ENCODE measurements around the gene DVL1.
A peak's percentile ranks its signal among the peaks of the same experiment; 100 is the strongest.

The DVL1 gene

GRCh38 chr1:1291023-1291528, 58.1 kb downstream of the DVL1 start:
- TF ChIP-seq SUZ12 (IDR thresholded peaks at IDR 0.05; ENCODE audit: extremely low read depth, insufficient read depth, insufficient read length) (no peak), ZNF274 (IDR thresholded peaks at IDR 0.05; ENCODE audit: low read depth, low read length) (no peak), YY1 (IDR thresholded peaks at IDR 0.05; ENCODE audit: insufficient read depth, insufficient read length) (no peak)
- Histone ChIP-seq H3K9me3 (ENCODE audit: insufficient read depth, low read length) (no peaks in the 10 kb centered on the region), H3K9ac (ENCODE audit: insufficient read length, low read depth) (peak overlapping the region; percentile 42), H3K4me1 (ENCODE audit: insufficient read depth, insufficient read length) (peaks cover 8% of the 10 kb centered on the region), H3K36me3 (ENCODE audit: insufficient read depth, insufficient read length, low read length) (peaks cover 18% of the 10 kb centered on the region), H3K27me3 (ENCODE audit: insufficient read depth, insufficient read length) (no peaks in the 10 kb centered on the region), H3K4me3 (ENCODE audit: insufficient read length, low read depth) (no peak overlapping the region)
- no peak for DNase-seq (ENCODE audit: low read depth, low spot score)

DNA sequence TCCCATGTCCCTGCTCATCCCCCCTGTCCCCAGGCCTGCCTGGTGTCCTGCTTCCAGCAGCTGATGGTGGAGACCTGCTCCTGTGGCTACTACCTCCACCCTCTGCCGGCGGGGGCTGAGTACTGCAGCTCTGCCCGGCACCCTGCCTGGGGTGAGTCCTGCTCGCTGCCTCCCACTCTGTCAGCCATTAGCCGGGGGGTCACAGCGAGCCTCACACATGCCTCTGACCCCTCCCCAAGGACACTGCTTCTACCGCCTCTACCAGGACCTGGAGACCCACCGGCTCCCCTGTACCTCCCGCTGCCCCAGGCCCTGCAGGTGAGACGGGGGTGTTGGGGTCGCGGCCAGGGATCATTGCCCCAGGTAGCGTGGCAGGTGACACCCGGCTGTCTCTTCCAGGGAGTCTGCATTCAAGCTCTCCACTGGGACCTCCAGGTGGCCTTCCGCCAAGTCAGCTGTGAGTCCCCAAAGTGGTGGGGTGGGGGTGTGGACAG, 58.9 kb downstream of the DVL1 start:
- no peak overlapping the region for H3K9ac ChIP-seq (ENCODE audit: insufficient read length, low read depth)
- DNase-seq (ENCODE audit: low read depth, low spot score): no peak
- H3K9me3 ChIP-seq (ENCODE audit: insufficient read depth, low read length): no peaks in the 10 kb centered on the region
- H3K36me3 ChIP-seq (ENCODE audit: insufficient read depth, insufficient read length, low read length): peaks cover 15% of the 10 kb centered on the region
- TF ChIP-seq SUZ12 (IDR thresholded peaks at IDR 0.05; ENCODE audit: extremely low read depth, insufficient read depth, insufficient read length) (no peak), YY1 (IDR thresholded peaks at IDR 0.05; ENCODE audit: insufficient read depth, insufficient read length) (no peak), ZNF274 (IDR thresholded peaks at IDR 0.05; ENCODE audit: low read depth, low read length) (no peak)
- no peaks in the 10 kb centered on the region for H3K27me3 ChIP-seq (ENCODE audit: insufficient read depth, insufficient read length)
- H3K4me3 ChIP-seq (ENCODE audit: insufficient read length, low read depth): no peak overlapping the region
- H3K4me1 ChIP-seq (ENCODE audit: insufficient read depth, insufficient read length): peaks cover 8% of the 10 kb centered on the region

DNA sequence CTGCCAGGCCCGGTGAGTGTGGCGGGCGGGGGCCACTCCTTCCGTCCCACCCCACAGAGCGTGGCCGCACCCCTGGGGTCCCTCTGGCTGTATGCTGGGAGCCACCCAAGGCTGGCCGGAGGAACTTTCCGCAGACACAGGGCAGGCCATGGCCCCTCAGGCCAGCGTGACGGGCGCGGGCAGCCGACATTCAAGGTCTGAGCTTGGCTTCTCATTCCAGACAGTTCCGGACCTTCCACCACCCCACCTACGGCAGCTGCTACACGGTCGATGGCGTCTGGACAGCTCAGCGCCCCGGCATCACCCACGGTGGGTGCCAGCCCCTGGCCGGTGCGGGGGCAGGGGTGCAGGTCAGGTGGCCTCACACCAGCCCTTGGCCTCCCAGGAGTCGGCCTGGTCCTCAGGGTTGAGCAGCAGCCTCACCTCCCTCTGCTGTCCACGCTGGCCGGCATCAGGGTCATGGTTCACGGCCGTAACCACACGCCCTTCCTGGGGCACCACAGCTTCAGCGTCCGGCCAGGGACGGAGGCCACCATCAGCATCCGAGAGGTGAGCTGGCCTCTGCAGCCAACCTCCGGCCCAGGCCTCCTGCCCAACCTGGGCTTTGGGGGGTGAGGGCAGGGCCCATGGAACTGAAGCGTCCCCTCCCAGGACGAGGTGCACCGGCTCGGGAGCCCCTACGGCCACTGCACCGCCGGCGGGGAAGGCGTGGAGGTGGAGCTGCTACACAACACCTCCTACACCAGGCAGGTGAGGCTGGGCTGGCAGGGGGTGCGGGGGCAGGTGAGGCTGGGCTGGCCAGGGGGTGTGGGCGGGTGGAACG, 61.7 kb downstream of the DVL1 start:
- no peaks in the 10 kb centered on the region for H3K9me3 ChIP-seq (ENCODE audit: insufficient read depth, low read length)
- no peaks in the 10 kb centered on the region for H3K36me3 ChIP-seq (ENCODE audit: insufficient read depth, insufficient read length, low read length)
- no peak for DNase-seq (ENCODE audit: low read depth, low spot score)
- H3K27me3 ChIP-seq (ENCODE audit: insufficient read depth, insufficient read length): no peaks in the 10 kb centered on the region
- H3K9ac ChIP-seq (ENCODE audit: insufficient read length, low read depth): no peak overlapping the region
- peaks cover 10% of the 10 kb centered on the region for H3K4me1 ChIP-seq (ENCODE audit: insufficient read depth, insufficient read length)
- no peak for TF ChIP-seq ZNF274 (IDR thresholded peaks at IDR 0.05; ENCODE audit: low read depth, low read length)
- TF ChIP-seq SUZ12 (IDR thresholded peaks at IDR 0.05; ENCODE audit: extremely low read depth, insufficient read depth, insufficient read length): no peak
- TF ChIP-seq YY1 (IDR thresholded peaks at IDR 0.05; ENCODE audit: insufficient read depth, insufficient read length): no peak
- no peak overlapping the region for H3K4me3 ChIP-seq (ENCODE audit: insufficient read length, low read depth)

DNA sequence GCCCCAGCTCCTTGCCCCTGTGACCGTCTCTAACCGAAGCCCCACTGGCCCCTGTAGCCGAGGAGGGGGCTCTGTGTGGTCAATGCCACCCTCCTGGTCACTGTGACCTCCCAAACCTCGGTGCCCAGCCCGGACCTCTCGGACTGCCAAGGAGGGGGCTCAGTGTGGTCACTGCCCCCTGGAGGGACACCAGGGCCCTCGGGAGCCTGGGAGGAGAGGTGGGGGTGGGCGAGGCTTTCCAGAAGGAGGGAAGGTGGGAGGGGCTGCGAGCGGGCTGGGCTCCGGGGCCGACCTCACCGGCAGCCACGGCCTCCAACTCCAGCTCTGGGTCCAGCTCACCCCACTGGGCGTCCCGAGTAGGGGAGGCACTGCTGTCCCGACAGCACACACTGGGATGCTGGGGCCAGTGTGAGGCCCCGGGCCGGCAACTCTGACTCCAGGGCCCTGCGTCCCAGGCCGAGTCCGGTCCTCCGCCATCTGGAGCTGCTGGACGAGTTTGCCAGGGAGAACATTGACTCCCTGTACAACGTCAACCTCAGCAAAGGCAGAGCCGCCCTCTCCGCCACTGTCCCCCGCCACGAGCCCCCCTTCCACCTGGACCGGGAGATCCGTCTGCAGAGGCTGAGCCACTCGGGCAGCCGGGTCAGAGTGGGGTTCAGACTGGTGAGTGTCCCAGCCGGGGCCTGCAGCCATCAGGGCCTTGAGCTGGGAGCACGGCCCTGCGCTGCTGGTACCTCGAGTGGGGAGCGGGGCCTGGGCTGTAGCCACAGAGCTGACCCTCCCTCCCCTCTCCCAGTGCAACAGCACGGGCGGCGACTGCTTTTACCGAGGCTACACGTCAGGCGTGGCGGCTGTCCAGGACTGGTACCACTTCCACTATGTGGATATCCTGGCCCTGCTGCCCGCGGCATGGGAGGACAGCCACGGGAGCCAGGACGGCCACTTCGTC, 62.6 kb downstream of the DVL1 start:
- Histone ChIP-seq H3K36me3 (ENCODE audit: insufficient read depth, insufficient read length, low read length) (no peaks in the 10 kb centered on the region), H3K4me1 (ENCODE audit: insufficient read depth, insufficient read length) (peaks cover 5% of the 10 kb centered on the region), H3K9ac (ENCODE audit: insufficient read length, low read depth) (no peak overlapping the region), H3K27me3 (ENCODE audit: insufficient read depth, insufficient read length) (no peaks in the 10 kb centered on the region), H3K9me3 (ENCODE audit: insufficient read depth, low read length) (no peaks in the 10 kb centered on the region), H3K4me3 (ENCODE audit: insufficient read length, low read depth) (no peak overlapping the region)
- no peak for DNase-seq (ENCODE audit: low read depth, low spot score)
- no peak for TF ChIP-seq YY1 (IDR thresholded peaks at IDR 0.05; ENCODE audit: insufficient read depth, insufficient read length)

- no peaks in the 10 kb centered on the region for H3K27me3 ChIP-seq (ENCODE audit: insufficient read depth, insufficient read length)
- H3K4me3 ChIP-seq (ENCODE audit: insufficient read length, low read depth): no peak overlapping the region
- no peak overlapping the region for H3K9ac ChIP-seq (ENCODE audit: insufficient read length, low read depth)
- no peaks in the 10 kb centered on the region for H3K36me3 ChIP-seq (ENCODE audit: insufficient read depth, insufficient read length, low read length)
- TF ChIP-seq ZNF274 (IDR thresholded peaks at IDR 0.05; ENCODE audit: low read depth, low read length): no peak
- no peak for TF ChIP-seq SUZ12 (IDR thresholded peaks at IDR 0.05; ENCODE audit: extremely low read depth, insufficient read depth, insufficient read length)
- TF ChIP-seq YY1 (IDR thresholded peaks at IDR 0.05; ENCODE audit: insufficient read depth, insufficient read length): no peak
- peaks cover 4% of the 10 kb centered on the region for H3K4me1 ChIP-seq (ENCODE audit: insufficient read depth, insufficient read length)
- DNase-seq (ENCODE audit: low read depth, low spot score): no peak
- H3K9me3 ChIP-seq (ENCODE audit: insufficient read depth, low read length): no peaks in the 10 kb centered on the region
Observed at GRCh38 chr1:1285611-1286311, 63.5 kb downstream of the DVL1 start.

Data from NT2/D1 (cell line).